VCaP (cell line): ENCODE results near the gene TBL1Y.

Experiments used
- H3K27ac ChIP-seq: fragments of 450-650 bp; 2 replicates; pipeline ENCODE4 v1.5.1; 2017
- TF ChIP-seq, protein P1 (sequence below): fragments of 450-650 bp; conservative IDR thresholded peaks from 2 replicates; pipeline ENCODE4 v1.5.1; 2017; ENCODE audit warnings: mild to moderate bottlenecking, moderate library complexity

The TBL1Y gene

DNA sequence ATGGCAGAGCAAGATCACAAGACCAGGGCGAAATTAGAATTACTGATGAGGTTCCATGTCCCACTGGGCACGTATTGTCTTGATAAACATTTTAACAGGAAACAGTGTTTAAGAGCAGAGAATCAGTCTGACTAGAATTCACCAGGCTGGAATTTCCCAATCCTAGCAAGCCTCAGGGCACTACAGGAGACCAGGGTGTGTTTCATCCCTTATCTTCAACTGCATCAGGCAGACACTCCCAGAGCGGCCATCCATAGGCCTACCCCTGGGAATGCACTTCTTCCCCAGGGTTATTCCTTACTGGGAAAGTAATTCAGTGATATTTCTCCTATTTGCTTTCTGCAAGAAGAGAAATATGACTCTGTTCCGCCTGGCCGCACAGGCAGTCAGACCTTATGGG, 205.4 kb downstream of the TBL1Y start:
- no peak overlapping the region for H3K27ac ChIP-seq
- TF ChIP-seq, protein P1, sequence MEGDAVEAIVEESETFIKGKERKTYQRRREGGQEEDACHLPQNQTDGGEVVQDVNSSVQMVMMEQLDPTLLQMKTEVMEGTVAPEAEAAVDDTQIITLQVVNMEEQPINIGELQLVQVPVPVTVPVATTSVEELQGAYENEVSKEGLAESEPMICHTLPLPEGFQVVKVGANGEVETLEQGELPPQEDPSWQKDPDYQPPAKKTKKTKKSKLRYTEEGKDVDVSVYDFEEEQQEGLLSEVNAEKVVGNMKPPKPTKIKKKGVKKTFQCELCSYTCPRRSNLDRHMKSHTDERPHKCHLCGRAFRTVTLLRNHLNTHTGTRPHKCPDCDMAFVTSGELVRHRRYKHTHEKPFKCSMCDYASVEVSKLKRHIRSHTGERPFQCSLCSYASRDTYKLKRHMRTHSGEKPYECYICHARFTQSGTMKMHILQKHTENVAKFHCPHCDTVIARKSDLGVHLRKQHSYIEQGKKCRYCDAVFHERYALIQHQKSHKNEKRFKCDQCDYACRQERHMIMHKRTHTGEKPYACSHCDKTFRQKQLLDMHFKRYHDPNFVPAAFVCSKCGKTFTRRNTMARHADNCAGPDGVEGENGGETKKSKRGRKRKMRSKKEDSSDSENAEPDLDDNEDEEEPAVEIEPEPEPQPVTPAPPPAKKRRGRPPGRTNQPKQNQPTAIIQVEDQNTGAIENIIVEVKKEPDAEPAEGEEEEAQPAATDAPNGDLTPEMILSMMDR, result no peak

DNA sequence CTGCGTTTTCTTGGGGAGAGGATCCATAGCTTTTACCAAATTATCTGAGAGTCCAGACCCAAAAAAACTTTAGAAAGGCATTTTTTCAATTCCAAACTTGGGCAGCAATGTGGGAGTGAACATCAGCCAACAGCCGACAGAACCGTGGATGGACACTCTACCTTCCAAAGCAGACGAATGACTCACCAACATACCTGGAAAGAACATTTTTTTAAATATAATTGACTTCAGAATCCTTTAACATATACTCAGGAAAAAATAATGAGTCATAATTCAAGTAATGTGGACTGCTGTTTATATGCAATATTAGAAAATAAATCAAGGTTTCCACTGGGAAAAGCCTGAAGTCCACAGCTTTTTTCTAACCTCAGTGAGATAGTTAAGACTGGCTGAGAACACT, 211.7 kb downstream of the TBL1Y start:
- TF ChIP-seq, protein P1, result no peak
- H3K27ac ChIP-seq, result no peak overlapping the region

DNA sequence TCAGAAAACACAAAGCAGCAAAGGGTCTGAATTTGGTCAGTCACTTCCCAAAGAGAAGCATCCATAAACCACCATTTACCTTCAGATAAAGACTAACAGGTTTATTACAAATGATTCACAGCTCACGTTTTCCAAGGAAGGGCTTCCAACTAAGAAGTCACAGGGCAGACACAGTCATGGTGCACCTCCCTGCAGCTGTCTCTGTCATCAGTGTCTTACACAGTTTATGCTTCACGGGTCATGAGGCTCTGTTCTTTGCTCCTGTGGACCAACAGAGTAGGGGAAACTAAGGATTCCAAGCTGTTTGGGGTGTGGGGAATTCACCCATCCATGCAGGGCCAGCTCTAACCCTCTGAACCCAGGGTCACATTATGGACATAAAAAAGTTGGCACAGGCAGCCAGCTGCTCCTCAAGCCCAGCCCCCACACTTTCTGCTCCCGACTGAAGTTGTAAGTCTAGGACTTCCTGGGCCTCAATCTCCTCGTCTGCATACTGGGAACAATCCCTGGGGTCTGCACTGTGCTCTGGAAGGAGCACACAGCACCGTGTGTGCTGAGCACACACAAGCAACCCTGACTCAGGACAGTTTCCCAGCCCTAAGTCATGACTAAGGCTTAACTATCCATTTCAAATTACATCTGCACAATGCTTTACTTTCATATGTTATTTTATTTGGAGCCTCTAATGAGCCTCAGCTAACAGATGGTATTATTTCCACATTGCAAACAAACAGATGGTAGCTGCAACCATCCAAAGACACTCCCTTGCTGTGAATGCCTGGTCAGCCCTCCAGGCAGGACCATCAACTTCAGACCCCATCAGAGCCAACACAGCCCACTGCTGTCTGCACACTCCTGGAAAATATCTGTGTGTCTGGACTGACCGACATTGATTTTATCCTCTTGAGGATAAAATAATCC, 214.9 kb downstream of the TBL1Y start:
- TF ChIP-seq, protein P1, result no peak
- H3K27ac ChIP-seq, result no peak overlapping the region

DNA sequence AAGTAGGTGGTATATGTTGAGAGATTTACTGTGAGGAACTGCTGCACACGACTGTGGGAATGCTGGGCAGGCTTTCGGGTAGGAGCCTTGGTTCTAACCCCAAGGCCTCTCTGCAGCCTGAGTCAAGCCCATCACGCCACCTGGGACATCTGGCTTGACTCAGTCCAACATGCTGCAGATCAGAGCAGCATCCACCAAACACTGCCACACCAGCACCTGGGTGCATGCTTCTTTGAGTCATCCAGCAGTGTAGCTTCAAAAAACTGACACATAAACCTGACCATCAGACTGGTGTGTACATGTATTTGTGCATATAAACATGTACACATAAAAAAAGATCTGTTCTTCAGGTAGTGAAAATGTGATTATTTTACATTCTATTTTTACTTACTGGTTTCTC, 217.7 kb downstream of the TBL1Y start:
- TF ChIP-seq, protein P1, result no peak

More for the DNA sequence above, 217.7 kb downstream of the TBL1Y start:
- no peak overlapping the region for H3K27ac ChIP-seq
